Endothelial cell (in vitro differentiated cells): ENCODE results near the gene RBM25. TPM values are rescaled to one million over a fixed set of nuclear protein-coding genes. Genes with fewer than 3 reads are reported as not detected.
"Not testable (repeated sequence)": the region's sequence is repeated elsewhere in the genome, so short reads cannot be mapped to it uniquely, and the experiment has no call there.

Experiments used
- DNase-seq: peaks from one replicate; pipeline ENCODE4 v3.0.0; 2021; ENCODE audit warnings: low spot score
- H3K27ac Mint-ChIP-seq: one replicate; pipeline ENCODE4 v1.8.0; 2021; ENCODE audit warnings: mixed read lengths, inconsistent platforms; ENCODE audit not compliant: unreplicated experiment
- H3K27me3 Mint-ChIP-seq: one replicate; pipeline ENCODE4 v1.8.0; 2021; ENCODE audit warnings: mild to moderate bottlenecking, moderate library complexity, mixed read lengths, inconsistent platforms; ENCODE audit not compliant: unreplicated experiment
- H3K36me3 Mint-ChIP-seq: one replicate; pipeline ENCODE4 v1.8.0; 2021; ENCODE audit warnings: mild to moderate bottlenecking, low read depth, mixed read lengths, inconsistent platforms; ENCODE audit not compliant: unreplicated experiment
- H3K4me1 Mint-ChIP-seq: one replicate; pipeline ENCODE4 v1.8.0; 2021; ENCODE audit warnings: mild to moderate bottlenecking, mixed read lengths, inconsistent platforms; ENCODE audit not compliant: unreplicated experiment
- H3K4me3 Mint-ChIP-seq: one replicate; pipeline ENCODE4 v1.8.0; 2021; ENCODE audit warnings: mild to moderate bottlenecking, mixed read lengths, inconsistent platforms; ENCODE audit not compliant: unreplicated experiment
- H3K9me3 Mint-ChIP-seq: one replicate; pipeline ENCODE4 v1.8.0; 2021; ENCODE audit warnings: mixed read lengths, inconsistent platforms; ENCODE audit not compliant: unreplicated experiment
- CTCF ChIP-seq: fragments of 200-600 bp; sonication (generic); IDR thresholded peaks from one replicate; pipeline ENCODE4 v1.5.0; 2021; ENCODE audit warnings: antibody characterized with exemption; ENCODE audit not compliant: unreplicated experiment
- long read RNA-seq: library from polyadenylated mRNA; unstranded; transcript quantifications from one replicate; pipeline ENCODE4 v2.0.0, GENCODE V29; 2020; ENCODE audit not compliant: unreplicated experiment
- total RNA-seq: library from RNA; stranded (reverse); fragmentation: NEBNext Ultra II Directional; extraction: Animal tissue kit (Norgen Biotek cat#: 25700); gene quantifications from one replicate; pipeline ENCODE4 v1.2.1, GENCODE V29; 2021; ENCODE audit not compliant: unreplicated experiment

The RBM25 gene
- 110 TPM for total RNA-seq
- long read RNA-seq, transcript RBM25-203 (9 exons, 2,470 nt), result major isoform, 7 of 29 reads
- long read RNA-seq, partial matches to known transcripts, result 14 of 29 reads
- long read RNA-seq, other reads (novel, unspliced or antisense), result 8 of 29 reads

GRCh38 chr14:73058224-73058921, at the start of gene RBM25:
Gene RBM25 (plus strand): TSS chr14:73058534. CDS start chr14:73071642, 13,108 bp downstream.
- Mint-ChIP-seq H3K4me3 (no peak within 1 kb of the TSS), H3K36me3 (peaks cover 7% of the 10 kb centered on the region), H3K4me1 (peaks cover 20% of the 10 kb centered on the region), H3K27me3 (peaks cover 3% of the 10 kb centered on the region), H3K9me3 (no peaks in the 10 kb centered on the region), H3K27ac (peak within 1 kb of the TSS; percentile 83)
- DNase-seq, result peak; percentile 93
- no peak for TF ChIP-seq CTCF

GRCh38 chr14:73011189-73011588, 47.1 kb upstream of the RBM25 start:
- H3K27me3 Mint-ChIP-seq, result not testable (repeated sequence)

GRCh38 chr14:73014105-73014504, 44.2 kb upstream of the RBM25 start:
- no peak overlapping the region for H3K27ac Mint-ChIP-seq
- DNase-seq, result no peak
- H3K4me1 Mint-ChIP-seq, result peaks cover 1% of the 10 kb centered on the region
- H3K27me3 Mint-ChIP-seq, result peaks cover 7% of the 10 kb centered on the region
- H3K4me3 Mint-ChIP-seq, result no peak overlapping the region
- H3K36me3 Mint-ChIP-seq, result peaks cover 54% of the 10 kb centered on the region
- H3K9me3 Mint-ChIP-seq, result no peaks in the 10 kb centered on the region
- TF ChIP-seq CTCF, result no peak

More at GRCh38 chr14:73011189-73011588, 47.1 kb upstream of the RBM25 start:
- H3K9me3 Mint-ChIP-seq, H3K27ac Mint-ChIP-seq, H3K4me3 Mint-ChIP-seq, DNase-seq: not testable (repeated sequence)
- peaks cover 16% of the 10 kb centered on the region for H3K4me1 Mint-ChIP-seq
- peaks cover 49% of the 10 kb centered on the region for H3K36me3 Mint-ChIP-seq

GRCh38 chr14:73015552-73015951, 42.8 kb upstream of the RBM25 start:
- not testable (repeated sequence) for DNase-seq, H3K27ac Mint-ChIP-seq, H3K9me3 Mint-ChIP-seq, H3K27me3 Mint-ChIP-seq, H3K4me1 Mint-ChIP-seq
- peaks cover 46% of the 10 kb centered on the region for H3K36me3 Mint-ChIP-seq
- H3K4me3 Mint-ChIP-seq, result peak overlapping the region; percentile 65

DNA sequence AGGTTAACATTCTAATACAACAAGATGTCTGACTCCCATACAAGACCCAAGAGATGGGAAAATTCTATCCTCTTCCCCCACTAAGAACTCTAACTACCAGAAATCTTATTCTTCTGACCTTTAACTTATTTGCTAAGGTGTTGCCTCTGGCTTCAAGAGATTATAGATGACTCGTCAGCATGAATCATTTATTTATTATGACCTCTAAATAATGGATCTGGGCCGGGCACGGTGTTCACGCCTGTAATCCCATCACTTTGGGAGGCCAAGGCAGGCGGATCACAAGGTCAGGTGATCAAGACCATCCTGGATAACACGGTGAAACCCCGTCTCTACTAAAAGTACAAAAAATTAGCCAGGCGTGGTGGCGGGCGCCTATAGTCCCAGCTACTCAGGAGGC, 42.3 kb upstream of the RBM25 start:
- H3K27me3 Mint-ChIP-seq, H3K27ac Mint-ChIP-seq, H3K4me3 Mint-ChIP-seq, H3K4me1 Mint-ChIP-seq, DNase-seq, H3K9me3 Mint-ChIP-seq: not testable (repeated sequence)
- peaks cover 46% of the 10 kb centered on the region for H3K36me3 Mint-ChIP-seq

GRCh38 chr14:73022051-73022450, 36.3 kb upstream of the RBM25 start:
- no peaks in the 10 kb centered on the region for H3K9me3 Mint-ChIP-seq
- no peak overlapping the region for H3K27ac Mint-ChIP-seq
- no peak overlapping the region for H3K4me3 Mint-ChIP-seq

More at GRCh38 chr14:73022051-73022450, 36.3 kb upstream of the RBM25 start:
- DNase-seq, result no peak
- Mint-ChIP-seq H3K36me3 (peaks cover 27% of the 10 kb centered on the region), H3K4me1 (peaks cover 33% of the 10 kb centered on the region), H3K27me3 (peaks cover 5% of the 10 kb centered on the region)
- TF ChIP-seq CTCF, result no peak
